DMS53 treated with DMSO at 0.1 percent for 48 hours (cell line): ENCODE data around the gene LY6G5B.
"Not testable (repeated sequence)": the region's sequence is repeated elsewhere in the genome, so short reads cannot be mapped to it uniquely, and the experiment has no call there.

ENCODE experiments used
- DNase-seq: peaks from one replicate; lab custom pipeline; 2025; ENCODE audit not compliant: unreplicated experiment; lab: John Stamatoyannopoulos, UW

The LY6G5B gene

DNA sequence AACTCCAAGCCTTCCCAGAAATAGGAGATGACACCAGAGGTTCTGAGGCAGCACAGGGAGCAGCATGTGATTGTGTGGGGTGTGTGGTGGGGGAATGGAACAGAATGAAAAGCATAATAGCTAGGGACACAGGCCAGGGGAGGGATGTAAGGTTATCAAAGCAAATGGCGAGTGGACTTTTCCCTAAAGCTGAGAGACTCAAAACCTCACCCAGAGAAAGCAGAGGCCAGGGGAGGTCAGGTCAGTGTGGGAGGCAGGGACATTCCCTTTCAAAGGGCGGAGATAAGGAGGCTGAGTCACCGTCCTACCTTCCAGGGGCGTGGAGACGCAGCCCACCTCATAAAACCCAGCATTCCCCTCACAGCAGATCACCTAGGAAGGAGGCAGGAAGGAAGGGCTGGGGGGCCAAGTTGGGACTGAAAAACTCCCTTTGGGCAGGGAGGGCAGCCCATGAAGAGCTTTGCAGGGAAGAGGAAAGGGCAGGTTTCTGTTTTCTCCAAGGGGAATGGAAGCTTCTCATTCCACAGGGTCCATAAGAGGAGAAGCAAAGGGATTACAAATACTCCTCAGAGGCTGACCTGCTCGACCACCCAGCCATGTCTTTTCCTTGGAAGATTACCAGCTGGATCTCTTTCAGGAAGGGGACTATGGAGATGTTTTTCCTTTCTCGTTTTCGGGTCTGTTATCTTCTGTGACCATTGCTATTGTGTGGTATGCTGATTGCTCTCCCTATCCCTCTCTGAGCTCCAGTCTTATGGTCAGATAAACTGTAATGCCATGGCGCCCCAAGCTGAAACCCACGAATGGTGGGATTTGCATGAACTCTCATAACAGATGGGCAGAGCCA is 20.7 kb downstream of the LY6G5B start:
- DNase-seq: no peak

DNA sequence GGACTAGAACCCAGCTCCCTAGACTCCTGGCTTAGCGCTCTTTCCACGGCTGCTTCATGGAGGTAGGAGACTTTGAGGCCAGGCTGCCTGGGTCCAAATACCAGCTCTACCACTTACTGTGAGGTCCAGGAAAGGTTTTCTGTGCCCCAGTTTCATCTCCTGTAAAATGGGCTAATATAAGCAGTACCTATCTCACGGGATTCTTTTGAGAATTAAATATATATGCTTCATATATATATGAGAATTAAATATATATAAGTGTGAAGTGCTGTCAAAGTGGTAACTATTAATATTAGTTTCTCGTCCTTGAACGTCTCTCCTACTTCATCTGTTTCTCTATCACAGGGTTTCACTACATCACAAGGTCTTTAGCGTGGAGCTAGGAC is 21.3 kb downstream of the LY6G5B start:
- no peak for DNase-seq

DNA sequence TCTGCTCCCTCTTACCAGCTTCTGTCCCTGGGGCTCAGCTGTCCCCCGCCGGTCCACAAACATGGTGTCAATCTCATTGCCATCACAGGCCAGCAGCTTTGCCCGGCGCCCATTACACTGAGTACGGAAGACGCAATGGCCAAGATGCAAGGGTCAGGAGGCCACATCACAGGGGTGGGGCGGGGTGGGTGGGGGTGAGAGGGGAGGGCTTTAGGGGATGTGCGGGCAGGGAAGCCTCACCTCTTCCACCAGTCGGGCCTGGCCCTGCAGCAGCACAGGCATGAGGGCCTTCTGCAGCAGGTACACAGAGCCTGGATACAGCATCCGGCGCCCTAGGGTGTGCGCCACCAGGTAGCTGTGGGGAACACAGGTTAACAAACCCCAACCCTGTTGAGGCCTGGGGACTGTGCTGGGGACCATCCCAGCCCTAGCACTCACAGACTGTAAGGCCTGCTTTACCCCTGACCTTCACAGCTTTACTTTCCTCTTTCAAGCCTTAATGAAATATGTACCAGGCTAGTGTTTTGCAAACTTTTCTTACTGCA is 21.9 kb downstream of the LY6G5B start:
- no peak for DNase-seq

DNA sequence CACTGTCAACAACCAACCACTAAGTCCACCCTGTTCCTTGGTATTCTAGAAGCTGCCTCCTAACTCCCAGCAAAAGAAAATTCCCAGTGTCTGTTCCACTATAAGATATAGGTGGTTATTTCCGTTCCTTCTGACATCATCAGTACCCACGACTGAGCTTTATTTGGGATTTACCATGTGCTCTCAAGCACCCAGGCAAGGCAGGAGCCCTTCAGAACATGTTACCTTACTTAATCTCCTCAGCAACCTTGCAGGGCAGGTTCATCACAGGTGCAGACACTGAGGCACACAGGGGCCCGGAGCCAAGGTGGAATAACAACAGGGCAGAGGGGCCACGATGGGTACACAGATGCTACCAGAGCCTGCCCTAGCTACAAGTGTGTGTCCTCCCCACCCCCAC is 22.6 kb downstream of the LY6G5B start:
- no peak for DNase-seq

DNA sequence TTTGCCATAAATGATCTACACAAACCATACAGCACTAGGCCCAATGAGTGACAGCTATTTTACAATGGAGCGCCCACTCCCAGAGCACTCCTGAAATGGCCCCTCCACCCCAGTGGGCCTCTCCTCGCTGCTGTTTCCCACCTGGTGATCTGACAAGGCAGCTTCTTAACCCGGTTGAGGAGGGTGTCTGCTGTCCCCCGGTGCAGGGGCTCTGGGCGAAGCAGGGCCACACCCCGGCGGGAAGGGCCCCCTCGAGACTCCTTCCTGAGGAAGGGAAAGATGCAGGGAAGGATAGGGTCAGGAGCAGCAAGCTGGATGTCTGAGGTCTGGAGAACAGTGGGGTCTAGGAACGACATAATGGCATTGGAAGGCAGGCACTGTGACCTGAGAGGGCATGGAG is 23.1 kb downstream of the LY6G5B start:
- no peak for DNase-seq

DNA sequence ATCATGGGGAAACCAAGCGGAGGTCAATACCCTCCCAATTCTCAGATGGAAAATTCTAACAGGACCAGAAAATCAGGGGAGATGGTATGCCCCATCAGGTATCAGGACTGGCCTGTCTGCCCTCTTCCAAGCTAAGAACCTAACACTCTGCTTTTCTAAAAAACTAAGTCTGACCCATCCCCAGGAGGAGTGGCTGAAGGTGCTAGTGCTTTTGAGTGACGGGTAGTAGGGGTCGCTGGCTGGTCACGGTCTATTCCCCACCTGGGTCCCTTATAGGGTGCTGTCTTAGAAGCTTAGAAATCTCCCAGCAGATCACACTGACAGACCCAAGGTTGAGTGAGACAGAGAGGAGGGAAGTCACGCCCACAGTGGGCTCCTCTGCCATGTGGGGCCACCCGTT is 23.8 kb downstream of the LY6G5B start:
- no peak for DNase-seq

DNA sequence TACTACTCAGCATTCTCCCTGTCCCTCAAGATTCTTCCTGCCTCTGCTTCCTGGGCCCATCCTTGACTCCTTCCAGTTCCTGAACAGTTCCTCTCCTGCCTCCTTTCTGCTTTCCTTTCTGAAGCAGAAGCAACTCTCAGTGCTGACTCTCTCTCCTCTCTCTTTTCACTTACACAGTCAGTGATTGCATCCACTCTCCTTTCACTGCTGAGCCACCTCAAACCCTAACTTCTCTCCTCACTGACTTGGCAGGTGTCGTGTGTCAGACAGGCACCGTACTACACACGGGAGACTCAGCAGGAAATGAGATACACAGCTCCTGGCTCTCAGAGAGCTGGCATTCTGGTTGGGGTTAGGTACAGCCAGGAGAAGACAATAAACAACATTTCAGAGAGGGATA is 27.8 kb downstream of the LY6G5B start:
- DNase-seq: no peak

DNA sequence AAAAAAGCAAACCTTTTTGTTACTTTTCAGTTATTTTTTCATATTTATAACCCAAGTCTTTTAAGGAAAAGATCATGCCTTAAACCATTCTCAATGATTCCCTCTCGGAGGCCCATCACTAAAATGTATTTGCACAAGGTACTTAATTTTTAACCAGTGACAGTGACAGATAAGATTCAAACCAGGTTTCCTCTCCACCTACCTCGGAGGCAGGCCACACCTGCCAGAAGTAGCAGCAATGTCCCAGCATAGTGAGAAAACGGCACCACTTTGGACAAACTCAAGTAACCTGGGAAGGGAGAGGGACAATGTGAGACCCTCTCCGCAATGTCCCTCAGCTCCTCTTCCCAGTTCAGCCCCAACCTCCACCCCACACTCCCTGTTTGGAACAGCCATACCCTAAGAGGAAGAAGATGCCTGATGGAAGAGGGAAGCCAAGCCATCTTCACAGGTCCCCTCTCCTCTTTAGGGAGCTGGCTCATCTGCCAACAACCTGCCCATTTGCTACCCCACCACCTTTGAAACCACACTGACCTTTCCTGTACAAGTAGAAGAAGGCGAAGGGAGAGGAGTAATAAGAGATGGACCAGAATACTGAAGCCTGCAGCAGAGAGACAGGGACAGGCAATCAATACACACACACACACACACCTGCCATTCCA is 31.1 kb downstream of the LY6G5B start:
- no peak for DNase-seq

DNA sequence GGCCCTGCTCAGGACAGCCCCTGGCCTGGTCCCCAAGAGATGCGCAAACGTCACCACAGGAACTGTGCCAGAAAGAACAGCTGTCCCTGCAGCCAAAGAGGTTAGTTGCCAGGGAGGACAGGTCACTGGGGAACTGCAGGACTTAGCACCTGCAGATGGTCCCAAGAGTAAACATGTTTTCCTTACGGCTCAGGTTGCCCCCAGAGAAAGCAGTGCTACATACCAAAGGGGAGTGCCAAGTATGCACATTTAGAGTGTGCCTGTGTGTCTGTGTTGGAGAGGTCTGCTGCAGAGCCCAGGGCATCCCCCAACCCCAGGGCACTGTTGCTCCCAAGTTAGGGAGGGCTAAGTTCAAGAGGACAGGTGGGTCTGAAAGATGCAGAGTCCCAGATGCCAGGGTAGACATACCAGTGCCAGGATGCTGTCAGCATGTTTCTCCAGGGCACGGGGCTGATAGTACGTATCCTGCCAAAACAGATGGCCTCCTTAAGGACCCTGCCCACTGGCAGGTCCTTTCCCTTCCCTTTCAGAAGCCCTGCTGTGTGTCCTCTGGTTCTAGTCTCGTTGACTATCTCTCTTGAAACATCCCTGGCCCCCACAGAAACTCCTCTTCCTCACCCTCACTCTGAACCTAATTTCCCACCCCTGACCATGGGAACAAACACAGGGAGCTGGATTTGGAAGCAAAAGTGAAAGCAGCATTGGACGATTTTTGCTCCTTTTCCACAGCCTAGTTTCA is 32.1 kb downstream of the LY6G5B start:
- no peak for DNase-seq

DNA sequence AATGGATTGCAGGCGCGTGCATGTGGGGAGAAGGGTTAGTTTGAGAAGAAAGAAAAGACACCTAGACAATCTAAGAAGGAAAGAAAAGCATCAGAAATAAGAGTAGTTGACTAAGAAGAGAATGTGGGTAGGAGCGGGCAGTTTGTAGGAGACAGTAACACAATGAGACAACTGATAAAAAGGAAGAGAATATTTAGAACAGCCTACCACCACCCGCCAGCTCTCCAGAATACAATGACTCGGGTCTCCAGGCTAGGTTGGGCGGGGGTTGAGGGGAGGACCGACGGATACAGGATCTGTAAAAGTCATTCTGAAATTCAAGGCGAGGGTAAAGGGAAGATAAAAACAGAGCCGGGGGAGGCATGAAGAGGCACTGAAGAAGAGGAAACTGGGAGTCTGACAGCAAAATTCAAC is 32.6 kb downstream of the LY6G5B start:
- DNase-seq: no peak

DNA sequence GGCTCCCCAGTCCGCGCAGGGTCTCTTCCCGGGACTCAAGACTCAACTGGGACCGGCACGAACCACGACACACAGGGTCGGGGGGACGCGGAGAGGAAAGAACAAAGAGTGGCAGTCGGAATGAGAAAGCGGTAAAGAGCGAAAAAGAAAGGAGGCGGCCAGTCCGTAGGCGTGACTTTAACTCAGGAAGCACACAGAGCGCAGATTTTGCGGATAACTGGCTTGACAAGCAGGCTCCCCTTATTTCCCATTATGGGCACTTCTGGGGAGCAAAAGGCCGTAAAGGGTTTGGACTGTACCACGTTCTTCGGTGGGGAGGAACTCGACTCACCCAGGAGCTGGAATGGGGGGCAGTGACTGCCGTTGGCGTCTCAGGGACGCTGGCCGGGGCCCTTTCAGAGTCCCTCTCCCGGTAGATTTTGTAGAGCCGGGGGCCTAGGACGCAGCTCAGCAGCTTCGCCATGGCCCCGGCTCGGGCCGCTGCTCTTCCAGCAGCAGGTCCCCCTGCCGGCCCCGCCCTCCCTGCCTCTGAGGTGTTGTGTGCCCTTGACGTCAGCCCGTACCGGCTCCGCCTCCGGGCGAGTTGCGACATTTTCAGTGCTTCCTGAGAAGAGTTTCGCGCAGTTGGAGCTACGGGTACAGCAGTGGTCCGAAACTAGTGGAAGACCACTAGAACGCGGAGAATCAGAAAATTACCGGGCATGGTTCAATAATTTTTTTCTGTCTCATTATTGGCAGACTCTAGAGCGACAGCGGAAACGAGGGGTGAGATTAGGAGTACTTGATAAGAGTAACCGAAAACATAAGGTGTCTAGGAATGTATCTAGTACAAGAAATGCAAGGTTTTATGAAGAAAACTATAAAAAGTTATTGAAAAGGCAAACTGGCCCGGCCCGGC is 33.3 kb downstream of the LY6G5B start, which contains the start of gene ABHD16A:
Gene ABHD16A, minus strand, starts transcription at position 506 of the 898 bp plus-strand sequence. Its CDS starts 43 bp downstream, at position 463.
- DNase-seq: peak; percentile 89

DNA sequence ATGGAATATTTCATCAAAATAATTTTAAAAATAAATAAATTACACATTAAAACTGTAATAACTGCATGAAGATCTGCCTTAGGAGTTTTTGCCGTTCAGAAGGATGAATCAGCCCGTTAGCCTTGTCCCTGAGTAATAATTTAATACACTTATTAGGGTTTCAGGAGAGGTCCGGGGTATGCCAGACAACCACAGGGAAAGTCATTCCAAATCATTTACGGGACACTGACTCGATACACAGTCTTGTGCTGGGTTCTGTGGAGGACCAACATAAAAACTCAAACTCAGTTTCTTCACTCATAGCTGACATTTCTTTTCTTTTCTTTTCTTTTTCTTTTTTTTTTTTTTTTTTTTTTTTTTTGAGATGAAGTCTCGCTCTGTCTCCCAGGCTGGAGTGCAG is 36.2 kb downstream of the LY6G5B start:
- no peak for DNase-seq

DNA sequence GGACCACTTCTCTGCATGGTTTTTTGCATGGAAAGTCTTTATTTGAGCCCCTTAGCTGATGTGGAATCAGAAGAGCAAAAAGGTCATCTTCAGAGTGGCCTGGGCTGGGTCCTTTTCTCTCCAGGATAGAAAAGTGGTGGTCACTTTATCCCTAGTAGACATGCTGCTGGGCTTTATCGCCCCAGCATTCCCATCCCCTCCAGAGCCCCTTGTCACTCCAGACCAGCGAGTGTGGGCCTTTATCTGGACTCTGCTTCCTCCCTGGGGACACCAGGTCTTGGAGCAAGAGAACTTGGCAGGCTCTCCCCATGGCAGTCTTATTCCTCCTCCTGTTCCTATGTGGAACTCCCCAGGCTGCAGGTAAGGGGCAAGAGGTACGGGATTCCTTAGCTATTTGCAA is 36.8 kb downstream of the LY6G5B start, which contains the start of gene LY6G6F:
Gene LY6G6F, plus strand, starts transcription at position 268 of the 400 bp plus-strand sequence. Its CDS starts 41 bp downstream, at position 309.
- DNase-seq: no peak

DNA sequence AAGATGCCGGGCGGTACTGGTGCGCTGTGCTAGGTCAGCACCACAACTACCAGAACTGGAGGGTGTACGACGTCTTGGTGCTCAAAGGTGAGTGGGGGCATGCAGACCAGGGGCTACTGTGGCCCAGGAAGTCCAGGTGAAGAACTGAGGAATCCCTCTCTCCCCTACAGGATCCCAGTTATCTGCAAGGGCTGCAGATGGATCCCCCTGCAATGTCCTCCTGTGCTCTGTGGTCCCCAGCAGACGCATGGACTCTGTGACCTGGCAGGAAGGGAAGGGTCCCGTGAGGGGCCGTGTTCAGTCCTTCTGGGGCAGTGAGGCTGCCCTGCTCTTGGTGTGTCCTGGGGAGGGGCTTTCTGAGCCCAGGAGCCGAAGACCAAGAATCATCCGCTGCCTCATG is 37.9 kb downstream of the LY6G5B start:
- no peak for DNase-seq

DNA sequence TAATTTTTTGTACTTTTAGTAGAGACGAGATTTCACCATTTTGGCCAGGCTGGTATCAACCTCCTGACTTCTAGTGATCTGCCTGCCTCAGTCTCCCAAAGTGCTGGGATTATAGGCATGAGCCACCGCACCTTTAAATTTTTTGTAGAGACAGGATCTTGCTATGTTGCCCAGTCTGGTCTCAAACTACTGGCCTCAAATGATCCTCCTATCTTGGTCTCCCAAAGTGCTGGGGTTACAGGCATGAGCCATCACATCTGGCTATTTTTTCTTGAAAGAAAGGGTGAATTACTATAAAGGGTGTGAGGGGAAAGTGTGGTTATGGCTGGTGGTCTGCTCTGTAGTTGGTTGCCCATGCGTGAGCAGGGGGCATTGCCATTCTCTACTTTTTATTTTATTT is 38.4 kb downstream of the LY6G5B start:
- DNase-seq: no peak

DNA sequence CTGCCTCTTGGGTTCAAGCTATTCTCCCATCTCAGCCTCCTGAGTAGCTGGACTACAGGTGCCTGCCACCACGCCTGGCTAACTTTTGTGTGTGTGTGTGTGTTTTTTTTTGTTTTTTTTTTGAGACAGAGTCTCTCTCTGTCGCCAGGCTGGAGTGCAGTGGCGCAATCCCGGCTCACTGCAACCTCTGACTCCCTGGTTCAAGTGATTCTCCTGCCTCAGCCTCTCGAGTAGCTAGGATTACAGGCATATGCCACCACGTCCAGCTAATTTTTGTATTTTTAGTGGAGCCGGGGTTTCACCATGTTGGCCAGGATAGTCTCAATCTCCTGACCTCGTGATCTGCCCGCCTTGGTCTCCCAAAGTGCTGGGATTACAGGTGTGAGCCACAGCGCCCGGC is 39.4 kb downstream of the LY6G5B start:
- not testable (repeated sequence) for DNase-seq

DNA sequence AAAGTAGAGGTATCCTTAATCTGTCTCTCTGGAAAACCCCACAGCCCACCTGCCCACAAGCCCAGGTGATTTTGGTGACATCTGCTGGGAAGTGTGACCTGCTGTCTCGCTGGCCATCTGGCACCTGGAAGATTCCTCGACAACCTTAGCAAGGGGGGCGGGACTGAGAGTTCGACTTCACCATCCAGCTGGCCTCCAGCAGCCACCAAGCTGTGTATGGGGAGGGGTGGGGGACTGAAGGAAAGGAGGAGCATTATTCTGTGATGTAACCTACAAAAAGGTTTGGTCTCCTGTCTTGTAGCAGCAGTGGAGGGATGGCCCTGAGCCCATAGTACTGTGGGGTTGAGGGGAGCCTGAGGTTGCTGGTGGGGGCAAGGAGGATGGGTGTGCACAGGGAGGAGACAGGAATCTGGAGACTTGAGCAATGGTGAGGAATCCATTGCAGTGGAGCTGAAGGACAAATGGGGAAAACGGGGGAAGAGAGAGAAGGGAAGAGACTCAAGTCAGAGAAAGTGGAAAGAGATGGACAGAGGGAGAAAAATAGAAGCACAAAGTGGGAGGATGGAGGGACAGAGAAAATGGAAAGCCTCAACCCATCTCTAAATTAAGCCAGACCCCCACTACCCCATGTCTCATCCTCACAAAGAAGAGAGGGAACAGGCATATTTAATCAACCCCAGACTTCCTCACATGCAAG is 40.9 kb downstream of the LY6G5B start:
- no peak for DNase-seq

DNA sequence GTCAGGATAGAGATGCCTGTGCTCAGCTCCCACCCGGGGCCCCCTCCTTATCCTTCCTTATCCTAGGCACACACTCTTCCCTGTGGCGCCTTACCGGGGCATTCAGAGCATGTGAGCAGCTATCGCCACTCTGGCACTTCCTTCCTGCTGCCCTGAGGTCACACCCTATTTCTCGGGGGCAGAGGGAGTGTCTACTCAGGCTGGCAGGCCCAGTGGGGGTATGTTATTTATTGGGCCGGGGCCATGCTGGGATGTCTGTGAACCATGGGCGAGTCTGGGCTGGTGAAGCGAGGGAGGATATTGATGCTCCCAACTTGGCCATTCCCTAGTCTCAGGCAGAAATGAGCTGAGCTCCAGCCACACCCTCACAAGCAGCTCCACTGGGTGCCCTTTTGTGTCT is 41.5 kb downstream of the LY6G5B start:
- DNase-seq: no peak

DNA sequence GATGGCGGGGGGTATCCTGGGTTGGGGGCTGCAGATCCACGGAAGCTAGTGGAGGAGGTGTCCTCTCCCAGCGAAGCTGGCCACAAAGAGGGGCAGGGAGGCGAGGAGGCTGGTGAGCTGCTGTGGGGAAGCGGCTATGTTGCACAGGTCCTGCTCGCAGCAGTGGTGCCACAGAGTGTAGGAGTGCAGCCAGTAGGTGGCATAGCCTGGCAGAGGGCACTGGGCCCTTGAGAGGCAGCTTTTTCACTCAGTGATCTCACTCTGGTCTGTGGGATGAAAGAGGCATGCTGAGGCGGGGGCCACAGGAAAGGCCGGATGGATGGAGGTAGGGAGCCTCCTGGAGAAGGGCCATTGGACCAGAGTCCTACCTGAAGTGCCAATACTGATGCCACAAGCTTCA is 42.5 kb downstream of the LY6G5B start:
- no peak for DNase-seq

DNA sequence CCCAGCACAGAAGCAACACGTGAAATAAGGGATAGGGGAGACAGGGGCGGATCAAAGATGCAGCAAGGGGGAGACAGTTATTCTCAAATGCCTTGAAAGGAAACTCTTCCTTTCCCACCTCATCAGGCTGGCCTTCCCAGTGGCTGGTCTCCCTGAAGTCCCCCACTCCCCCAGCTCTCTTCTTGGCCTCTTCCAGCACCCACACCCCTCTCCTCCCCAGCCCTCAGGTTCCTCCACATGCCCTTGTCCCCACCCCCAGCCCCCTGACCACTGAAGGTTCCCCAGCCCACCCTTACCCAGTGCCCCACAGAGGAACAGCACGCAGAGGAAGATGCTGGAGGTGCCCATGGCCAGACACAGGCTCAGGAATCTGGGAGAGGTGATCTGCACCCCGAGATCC is 43.7 kb downstream of the LY6G5B start:
- DNase-seq: no peak
